Measurements from ENCODE around the gene SPAST.
"Not testable (repeated sequence)": the region's sequence is repeated elsewhere in the genome, so short reads cannot be mapped to it uniquely, and the experiment has no call there.

The SPAST gene

DNA sequence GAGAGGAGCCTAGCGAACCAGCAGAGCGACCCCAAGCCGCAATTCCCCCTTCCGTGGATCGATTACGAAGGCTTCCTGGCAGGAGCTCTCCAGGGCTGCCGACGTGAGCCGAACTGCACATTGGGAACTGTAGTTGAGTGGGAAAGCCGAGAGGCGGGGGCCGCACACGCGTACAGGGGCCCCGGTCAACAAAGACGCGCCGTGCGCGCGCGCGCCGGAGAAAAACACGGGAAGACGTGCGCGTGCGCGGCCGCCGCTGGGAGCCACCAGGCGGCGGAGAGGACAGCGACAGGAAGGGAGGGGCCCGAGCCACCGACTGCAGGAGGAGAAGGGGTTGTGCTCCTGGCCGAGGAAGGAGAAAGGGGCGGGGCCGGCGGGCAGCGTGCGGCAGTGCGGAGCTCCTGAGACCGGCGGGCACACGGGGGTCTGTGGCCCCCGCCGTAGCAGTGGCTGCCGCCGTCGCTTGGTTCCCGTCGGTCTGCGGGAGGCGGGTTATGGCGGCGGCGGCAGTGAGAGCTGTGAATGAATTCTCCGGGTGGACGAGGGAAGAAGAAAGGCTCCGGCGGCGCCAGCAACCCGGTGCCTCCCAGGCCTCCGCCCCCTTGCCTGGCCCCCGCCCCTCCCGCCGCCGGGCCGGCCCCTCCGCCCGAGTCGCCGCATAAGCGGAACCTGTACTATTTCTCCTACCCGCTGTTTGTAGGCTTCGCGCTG is at the start of gene SPAST:
Gene SPAST (plus strand): TSS at position 247 of the 711 bp plus-strand sequence. CDS start 276 bp downstream, at position 523.
- peak; percentile 97 for DNase-seq

- DNase-seq: peak; percentile 12
These were observed 44.4 kb upstream of the SPAST start for GRCh38 chr2:32018789-32019482.

DNA sequence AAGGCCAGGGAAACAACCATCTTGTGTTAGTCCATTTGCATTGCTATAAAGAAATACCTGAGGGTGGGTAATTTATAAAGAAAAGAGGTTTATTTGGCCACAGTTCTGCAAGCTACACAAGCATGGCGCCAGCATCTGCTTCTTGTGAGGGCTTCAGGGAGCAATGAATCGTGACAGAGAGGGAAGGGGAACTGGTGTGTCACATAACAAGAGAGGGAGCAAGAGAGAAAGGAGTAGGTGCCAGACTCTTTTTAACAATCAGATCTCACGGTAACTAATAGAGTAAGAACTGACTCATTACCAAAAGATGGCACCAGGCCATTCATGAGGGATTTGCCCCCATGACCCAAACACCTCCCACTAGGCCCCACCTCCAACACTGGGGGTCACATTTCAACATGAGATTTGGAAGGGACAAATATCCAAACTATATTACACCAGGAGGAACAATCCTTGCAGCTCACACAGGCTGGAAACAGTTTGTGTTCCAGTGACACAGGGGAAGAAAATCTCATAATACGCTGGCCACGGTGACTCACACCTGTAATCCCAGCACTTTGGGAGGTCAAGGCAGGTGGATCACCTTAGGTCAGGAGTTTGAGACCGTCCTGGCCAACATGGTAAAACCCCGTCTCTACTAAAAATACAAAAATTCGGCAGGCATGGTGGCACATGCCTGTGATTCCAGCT is 29.0 kb upstream of the SPAST start:
- DNase-seq: not testable (repeated sequence)

DNA sequence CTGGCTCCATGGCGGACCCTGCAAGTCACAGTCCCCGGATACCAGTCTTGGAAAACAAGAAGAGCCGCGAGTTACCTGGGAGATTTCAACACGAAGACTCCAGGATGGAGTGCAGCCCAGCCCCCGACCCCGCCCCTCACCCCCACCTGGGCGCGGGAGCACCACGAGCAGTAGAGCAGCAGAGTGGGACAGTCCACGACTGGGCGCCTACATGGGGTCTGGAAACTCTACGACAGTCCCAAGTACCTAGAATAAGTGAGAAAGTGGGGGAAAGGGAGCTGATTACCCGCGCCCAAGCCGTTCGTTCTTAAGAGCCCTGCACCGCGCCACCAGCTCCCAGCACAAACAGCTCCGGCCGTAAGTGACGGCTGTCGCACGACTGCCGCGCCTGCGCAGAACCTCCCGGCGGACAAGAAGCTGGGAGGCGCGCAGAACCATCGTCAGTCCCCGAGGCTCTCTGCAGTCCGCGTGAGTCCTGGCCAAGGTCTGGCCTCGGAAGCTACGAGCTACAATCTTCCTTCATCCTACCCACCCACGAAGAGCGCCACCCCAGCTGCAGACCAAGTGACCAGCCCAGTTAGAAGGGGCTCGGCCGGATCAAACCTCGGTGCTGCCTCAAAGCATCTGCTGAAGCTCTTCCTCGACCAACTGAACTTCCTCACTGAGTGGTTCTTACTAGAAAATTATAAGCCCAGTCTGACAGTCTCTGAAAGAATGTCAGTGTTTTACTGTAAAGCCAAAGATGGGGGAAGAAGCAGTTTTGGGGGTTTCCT is 23.7 kb upstream of the SPAST start, which contains the start of gene DPY30:
Gene DPY30 (minus strand): TSS at position 359 of the 773 bp plus-strand sequence. CDS start 349 bp downstream, at position 10.
- DNase-seq: peak; percentile 88

- no peak for DNase-seq
These were observed 19.8 kb upstream of the SPAST start for GRCh38 chr2:32043561-32043960.

- DNase-seq: no peak
These were observed 11.4 kb upstream of the SPAST start for GRCh38 chr2:32051836-32052439.

- DNase-seq: not testable (repeated sequence)
These were observed 8.8 kb upstream of the SPAST start for GRCh38 chr2:32054583-32054982.

DNA sequence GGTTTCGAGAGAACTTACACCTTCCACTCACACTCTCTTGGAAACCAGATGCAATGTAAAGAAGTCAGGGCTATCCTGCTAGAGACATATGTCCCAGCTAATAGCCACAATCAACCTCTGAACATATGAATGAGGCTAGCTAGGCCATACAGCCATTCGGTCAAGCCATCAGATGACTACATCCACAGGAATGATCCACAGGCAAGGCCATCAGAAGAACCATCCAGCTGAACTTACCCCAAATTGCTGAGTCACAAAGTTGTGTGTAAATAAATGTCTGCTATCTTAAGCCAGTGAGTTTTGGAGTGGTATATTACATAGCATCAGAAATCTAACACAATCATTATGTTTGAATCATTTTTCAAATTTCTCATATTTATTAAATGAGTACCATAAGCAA is 5.2 kb upstream of the SPAST start:
- DNase-seq: no peak

GRCh38 chr2:32060266-32060665 is 3.1 kb upstream of the SPAST start:
- DNase-seq: no peak

DNA sequence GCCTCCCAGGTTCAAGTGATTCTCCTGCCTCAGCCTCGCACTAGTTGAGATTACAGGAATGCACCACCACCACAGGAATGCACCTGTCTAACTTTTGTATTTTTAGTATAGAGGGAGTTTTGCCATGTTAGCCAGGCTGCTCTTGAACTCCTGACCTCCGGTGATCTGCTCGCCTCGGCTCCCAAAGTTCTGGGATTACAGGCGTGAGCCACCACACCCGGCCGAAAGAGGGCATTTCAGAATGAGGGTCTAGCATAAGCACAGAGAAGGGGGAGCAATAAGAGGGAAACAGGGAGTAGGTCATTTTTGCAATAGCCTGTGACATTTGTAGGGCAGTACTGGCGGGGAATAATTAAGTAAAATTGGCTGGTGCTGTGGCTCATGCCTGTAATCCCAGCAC is 1.9 kb upstream of the SPAST start:
- no peak for DNase-seq

DNA sequence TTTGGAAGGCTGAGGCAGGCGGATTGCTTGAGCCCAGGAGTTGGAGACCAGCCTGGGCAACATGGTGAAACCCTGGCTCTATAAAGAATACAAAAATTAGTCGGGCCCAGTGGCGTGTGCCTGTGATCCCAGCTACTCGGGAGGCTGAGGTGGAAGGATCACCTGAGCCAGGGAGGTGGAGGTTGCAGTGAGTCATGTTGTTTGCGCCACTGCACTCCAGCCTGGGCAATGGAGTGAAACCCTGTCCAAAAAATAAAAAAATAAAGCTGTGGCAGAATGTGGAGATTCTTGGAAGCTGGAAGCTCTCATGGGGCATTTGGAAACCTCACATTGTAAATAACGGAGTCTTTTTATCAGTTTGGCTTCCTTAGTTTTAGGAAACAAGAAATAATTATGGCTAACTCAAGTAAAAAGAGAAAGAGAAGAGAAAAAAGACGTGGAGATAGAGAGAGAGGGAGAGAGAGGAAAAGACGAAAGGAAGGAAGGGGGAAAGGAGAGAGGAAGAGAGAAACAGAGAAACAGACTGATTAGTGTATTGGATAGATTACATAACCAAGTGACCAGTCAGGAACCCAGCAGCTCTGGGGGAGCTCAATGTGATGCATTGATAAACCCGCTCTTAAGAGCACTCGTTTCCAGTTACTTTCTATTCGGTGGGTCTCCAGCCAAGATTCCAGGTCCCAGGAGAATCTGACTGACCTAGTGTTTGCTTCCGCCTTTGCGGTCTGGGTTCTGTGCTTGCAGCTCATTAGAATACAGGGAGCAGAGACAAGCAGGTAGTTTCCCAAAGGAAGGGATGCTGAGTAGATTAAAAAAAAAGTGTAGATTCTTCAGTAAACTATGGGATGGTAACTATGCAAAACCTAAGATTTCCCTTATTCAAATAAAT is 1.1 kb upstream of the SPAST start:
- DNase-seq: no peak

DNA sequence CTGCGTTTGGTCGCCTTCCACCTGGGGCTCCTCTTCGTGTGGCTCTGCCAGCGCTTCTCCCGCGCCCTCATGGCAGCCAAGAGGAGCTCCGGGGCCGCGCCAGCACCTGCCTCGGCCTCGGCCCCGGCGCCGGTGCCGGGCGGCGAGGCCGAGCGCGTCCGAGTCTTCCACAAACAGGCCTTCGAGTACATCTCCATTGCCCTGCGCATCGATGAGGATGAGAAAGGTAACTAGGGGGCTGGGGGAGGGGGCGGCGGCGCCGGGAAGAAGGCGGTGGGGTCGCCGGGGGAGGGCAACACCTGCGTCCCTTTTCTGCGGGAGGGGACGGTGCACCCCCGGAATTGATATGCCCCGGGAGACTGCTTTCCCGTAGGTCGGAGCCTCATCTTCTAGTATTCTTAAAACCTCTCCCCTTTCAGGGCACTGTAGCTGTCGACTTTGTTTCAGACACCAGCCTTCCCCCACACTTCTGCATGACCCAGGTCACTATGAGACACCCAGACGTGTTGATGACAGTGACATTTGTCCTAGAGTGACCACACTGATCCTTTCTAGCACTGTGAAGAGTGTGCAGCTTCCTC is 755 bp downstream of the SPAST start:
- no peak for DNase-seq

- DNase-seq: no peak
These were observed 1.4 kb downstream of the SPAST start for GRCh38 chr2:32064713-32065112.

DNA sequence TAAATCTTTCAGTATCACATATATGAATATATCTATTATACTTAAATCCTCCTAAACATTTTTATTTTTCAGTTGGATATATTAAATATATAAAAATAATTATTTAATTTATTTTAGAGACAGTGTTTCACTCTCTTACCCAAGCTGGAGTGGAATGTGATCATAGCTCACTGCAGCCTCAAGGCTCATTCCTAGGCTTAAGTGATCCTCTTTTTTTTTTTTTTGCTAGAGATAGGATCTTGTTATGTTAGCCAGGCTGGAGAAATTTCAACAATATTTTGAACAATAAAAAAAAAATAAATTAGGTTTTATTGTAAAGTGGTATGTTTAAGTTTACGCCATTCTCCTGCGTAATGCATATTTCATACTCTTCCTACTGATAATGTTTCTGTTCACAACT is 4.2 kb downstream of the SPAST start:
- no peak for DNase-seq

GRCh38 chr2:32074134-32074506 is 10.8 kb downstream of the SPAST start:
- DNase-seq: no peak

DNA sequence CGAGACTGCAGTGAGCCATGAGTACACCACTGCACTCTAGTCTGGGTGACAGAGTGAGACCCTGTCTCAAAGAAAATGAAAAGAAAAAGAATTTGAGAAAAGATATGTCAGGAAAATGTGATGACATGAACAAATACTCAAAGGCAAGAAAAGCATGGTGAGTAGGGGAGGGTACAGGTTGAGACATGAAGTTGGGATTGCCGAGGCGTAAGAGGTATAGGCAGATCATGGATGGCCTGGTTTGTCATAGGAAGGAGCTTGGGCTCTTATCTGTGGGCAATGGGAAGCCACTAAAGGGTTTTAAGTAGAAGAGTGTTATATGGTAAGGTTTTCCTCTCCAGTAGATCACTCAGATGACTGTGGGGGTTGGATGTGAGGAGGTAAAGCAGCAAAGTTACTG is 32.3 kb downstream of the SPAST start:
- DNase-seq: no peak

DNA sequence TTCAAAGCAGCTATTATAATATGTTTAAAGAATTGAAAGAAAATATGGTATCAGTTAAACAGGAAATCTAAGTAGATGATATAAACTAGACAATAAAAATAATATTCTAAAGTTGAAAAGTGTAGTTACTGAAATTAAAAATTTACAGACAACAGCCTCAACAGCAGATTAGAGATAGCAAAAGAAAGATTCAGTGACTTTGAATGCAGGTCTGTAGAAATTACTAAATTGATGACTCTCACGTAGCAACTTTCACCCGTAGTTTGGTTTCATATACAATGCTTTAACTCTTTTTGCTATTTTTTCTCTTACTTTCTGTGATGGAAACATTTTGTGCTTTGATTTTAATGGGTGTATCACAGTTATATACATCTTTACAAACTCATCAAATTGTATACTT is 44.8 kb downstream of the SPAST start:
- DNase-seq: no peak

DNA sequence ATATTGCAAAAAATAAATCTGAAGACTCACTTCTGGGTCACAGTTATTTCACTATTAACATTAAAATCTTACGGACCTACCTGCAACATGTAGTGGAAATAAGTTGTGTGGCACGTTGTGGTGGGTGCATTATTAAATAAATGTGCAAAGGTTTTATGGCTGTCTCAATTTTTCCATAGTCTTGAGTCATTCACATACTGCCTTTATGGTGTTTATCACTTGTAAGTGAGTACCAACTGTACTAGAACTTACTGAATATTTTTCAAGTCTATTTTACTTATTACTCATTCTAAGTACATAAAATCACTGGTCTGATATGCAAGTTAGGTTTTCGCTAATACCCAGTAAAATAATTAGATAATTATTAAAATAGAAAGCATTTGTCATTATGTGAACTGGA is 54.7 kb downstream of the SPAST start:
- no peak for DNase-seq

DNA sequence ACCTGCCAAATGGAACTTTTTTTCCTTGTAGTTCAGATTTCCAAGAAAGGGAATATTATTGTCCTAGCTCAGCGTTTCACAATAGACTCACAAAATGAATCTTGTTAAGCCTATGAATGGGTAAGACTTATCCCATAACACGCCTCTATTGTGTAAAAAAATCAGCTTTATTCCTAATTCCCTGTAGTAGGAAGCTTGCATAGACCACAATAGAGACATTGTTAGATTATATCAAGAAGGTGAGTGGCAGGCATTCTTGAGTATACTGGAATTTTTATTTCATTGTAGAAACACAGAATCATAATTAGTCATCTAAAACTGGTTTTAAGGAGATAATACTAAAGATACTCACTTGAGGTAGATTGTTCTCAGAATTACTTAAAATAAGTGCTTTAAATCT is 55.8 kb downstream of the SPAST start:
- DNase-seq: no peak

DNA sequence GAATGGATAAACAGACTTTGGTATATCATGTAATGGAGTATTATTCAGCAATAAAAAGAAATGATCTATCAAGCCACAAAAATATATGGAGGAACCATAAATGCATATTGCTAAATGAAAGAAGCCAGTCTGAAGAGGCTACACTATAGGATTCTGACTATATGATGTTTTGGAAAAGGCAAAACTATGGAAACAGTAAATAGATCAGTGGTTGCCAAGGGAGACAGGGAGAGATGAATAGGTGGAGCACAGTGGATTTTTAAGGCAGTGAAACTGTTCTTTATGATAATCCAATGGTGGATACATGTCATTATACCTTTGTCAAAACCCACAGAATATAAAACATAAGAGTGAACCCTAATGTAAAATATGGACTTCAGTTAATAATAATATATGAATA is 61.3 kb downstream of the SPAST start:
- DNase-seq: no peak

- no peak for DNase-seq
These were observed 65.3 kb downstream of the SPAST start for GRCh38 chr2:32128636-32129035.
